Skeletal muscle tissue (tissue), 4 donors: ENCODE results near the gene CCDC92. TPM values are rescaled to one million over a fixed set of nuclear protein-coding genes. Genes with fewer than 3 reads are reported as not detected.

Source experiments
- H3K27ac ChIP-seq: one replicate; pipeline ENCODE4 v1.7.0; 2013; ENCODE audit warnings: mild to moderate bottlenecking, low read depth, low read length, inconsistent platforms
- H3K27me3 ChIP-seq, 3 donors: one replicate each; pipeline ENCODE4 v1.7.0; 2013; ENCODE audit warnings: low read length in 3 of 3; ENCODE audit not compliant: control insufficient read depth in 3 of 3, insufficient read depth in 3 of 3
- H3K36me3 ChIP-seq, 3 donors: one replicate each; pipeline ENCODE4 v1.7.0; 2013; ENCODE audit warnings: low read length in 3 of 3; ENCODE audit not compliant: control insufficient read depth in 3 of 3, insufficient read depth in 3 of 3
- H3K4me1 ChIP-seq, 3 donors: one replicate each; pipeline ENCODE4 v1.7.0; 2013; ENCODE audit warnings: low read length in 3 of 3, mild to moderate bottlenecking in 3 of 3; ENCODE audit not compliant: control insufficient read depth in 3 of 3, insufficient read depth in 3 of 3
- H3K4me3 ChIP-seq, 3 donors: one replicate each; pipeline ENCODE4 v1.7.0; 2013; ENCODE audit warnings: low read length in 3 of 3
- H3K9ac ChIP-seq, 3 donors: one replicate each; pipeline ENCODE4 v1.7.0; 2013; ENCODE audit warnings: low read length in 3 of 3, mild to moderate bottlenecking in 3 of 3, moderate library complexity in 2 of 3, low read depth in 1 of 3
- H3K9me3 ChIP-seq, 3 donors: one replicate each; pipeline ENCODE4 v1.7.0; 2013; ENCODE audit warnings: low read length in 3 of 3; ENCODE audit not compliant: control insufficient read depth in 3 of 3
- total RNA-seq: library from RNA; depleted of rRNA; stranded (reverse); fragments of >200 nt; gene quantifications from one replicate; pipeline ENCODE4 v1.2.3, GENCODE V29; 2014
- donor health status: Osteomylitis.

The CCDC92 gene
- total RNA-seq, 1 donor from 2014 or later: 2.6 TPM

DNA sequence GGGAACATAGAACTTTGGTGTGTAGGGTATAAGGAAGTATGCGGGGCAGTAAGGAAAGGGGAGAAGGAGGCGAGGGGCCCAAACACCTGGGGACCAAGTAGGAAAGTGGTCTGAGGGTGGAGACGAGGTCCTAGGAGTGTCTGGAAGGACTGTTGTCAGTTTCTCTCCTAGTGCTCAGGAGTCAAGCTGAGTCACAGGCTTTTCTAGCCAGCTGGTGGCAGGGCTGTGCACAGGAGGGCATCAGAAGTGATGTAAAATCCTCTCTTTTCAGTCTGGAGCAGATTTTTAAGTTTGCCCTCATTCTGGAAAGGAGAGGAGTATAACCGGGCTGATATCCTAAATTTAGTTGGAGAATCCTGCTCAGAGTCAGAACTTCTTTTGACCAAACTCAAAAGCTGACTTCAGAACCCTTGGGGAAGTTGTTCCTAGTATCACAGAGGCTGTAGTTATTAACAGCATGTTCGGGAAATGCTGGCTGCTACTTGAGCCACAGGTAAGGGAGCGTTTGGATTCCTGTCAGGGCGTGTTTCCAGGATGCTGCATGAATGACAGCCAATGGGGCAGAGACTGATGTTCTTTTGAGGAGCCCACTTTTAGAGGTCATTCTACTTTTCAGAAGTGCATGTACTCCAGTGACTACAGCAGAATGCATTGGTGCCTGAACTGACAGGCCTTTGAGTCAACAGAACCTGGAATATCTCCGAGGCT, 19.6 kb upstream of the CCDC92 start:
- Histone ChIP-seq H3K36me3 (peaks cover 5 to 22% (median 10%) of the 10 kb centered on the region in 3 donors), H3K4me1 (peaks cover 15 to 21% (median 16%) of the 10 kb centered on the region in 3 donors), H3K9me3 (no peaks in the 10 kb centered on the region), H3K9ac (no peak overlapping the region), H3K27ac (no peak overlapping the region), H3K4me3 (no peak overlapping the region), H3K27me3 (no peaks in the 10 kb centered on the region)

DNA sequence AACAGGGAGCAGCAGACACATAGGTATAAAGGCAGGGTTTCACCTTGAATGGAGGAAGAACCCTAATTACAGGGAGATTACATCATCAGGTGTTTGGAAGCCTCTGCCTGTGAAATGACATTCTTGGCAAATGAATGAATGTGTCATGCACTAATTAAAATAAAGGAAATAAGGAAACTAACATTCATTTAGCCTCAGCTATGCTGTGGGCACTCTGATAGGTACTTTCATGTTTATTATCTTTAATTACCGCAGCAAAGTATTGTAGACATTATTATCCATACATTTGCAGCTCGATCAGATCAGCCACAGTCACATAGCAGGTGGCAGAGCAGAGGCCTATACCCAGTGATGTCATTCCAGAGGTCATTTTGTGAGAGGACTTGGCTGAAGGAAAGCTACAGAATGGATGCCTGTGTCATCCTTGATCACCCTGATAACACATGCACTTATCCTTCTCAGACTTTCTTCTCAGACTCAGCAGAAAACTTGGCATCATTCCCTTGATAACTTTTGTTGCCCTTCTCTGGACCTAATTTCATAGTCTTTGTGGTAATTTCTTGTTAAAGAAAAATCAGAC, 18.8 kb upstream of the CCDC92 start:
- peaks cover 5 to 22% (median 10%) of the 10 kb centered on the region in 3 donors for H3K36me3 ChIP-seq
- no peak overlapping the region for H3K4me3 ChIP-seq
- no peak overlapping the region for H3K27ac ChIP-seq
- peaks cover 21 to 27% (median 23%) of the 10 kb centered on the region in 3 donors for H3K4me1 ChIP-seq
- H3K27me3 ChIP-seq: no peaks in the 10 kb centered on the region
- peak overlapping the region in 1 of 3 donors; percentile 8 for H3K9ac ChIP-seq
- no peaks in the 10 kb centered on the region for H3K9me3 ChIP-seq

DNA sequence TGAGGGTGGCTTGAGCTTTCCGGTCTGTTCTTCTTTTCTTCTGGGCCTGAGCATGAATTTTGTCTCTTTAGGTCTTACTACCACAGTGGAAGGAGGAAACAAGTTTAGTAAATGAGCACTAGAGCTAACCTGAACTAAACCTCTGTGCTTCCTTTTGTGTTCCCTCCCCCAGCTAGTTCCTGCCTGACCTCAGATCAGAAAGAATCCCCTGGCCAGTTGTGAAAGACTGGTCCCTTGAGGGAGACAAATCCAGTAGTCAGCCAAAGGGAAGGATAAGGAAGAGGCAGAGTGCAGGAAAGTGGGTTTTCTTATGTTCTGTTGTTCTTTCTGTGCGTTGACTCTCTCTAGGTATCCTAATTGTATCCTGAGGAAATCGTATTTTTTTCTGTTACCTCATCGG, 17.9 kb upstream of the CCDC92 start:
- Histone ChIP-seq H3K27ac (no peak overlapping the region), H3K4me3 (no peak overlapping the region), H3K36me3 (peaks cover 5 to 22% (median 10%) of the 10 kb centered on the region in 3 donors), H3K4me1 (peaks cover 27 to 32% (median 27%) of the 10 kb centered on the region in 3 donors), H3K27me3 (no peaks in the 10 kb centered on the region), H3K9me3 (no peaks in the 10 kb centered on the region), H3K9ac (no peak overlapping the region)

DNA sequence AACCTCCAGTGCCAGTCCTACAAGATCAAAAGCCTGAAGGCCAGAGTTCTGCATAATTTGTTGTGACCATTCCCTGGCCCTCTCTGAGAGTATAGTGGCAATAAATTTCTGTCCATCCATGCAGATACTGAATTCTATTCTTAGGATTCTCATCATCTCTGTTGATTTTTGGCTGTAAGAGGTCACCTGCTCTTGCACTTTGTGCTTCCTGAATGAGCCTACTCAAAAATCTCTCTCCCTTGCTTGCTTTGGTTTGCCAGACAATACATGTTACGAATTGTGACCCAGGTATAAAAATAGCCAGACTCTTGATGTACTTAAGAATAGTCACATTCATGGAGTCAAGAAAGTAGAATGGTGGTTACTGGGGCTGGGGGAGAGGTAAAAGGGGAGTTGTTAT, 17.1 kb upstream of the CCDC92 start:
- Histone ChIP-seq H3K9me3 (no peaks in the 10 kb centered on the region), H3K36me3 (peaks cover 5 to 22% (median 10%) of the 10 kb centered on the region in 3 donors), H3K27ac (no peak overlapping the region), H3K4me1 (peaks cover 25 to 30% (median 27%) of the 10 kb centered on the region in 3 donors), H3K27me3 (no peaks in the 10 kb centered on the region), H3K9ac (no peak overlapping the region), H3K4me3 (no peak overlapping the region)

DNA sequence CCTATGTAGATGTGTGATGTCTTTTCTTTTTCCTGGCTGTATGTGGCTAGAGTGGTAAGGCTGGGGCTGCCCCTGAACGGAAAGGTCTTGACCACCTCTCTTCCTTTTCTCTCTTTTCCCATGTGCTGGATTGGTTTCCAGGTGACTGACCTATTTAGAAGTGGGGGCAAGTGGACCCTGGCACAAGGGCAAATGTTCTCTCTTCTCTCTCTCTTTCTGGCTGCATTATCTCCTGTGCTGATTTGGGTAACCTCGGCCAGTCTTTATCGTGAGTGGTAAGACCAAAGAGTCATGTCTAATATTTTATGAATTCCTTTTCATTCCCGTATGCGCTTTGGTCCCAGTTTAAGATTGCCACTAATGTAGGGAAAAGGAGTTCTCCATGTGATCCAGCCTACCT, 16.5 kb upstream of the CCDC92 start:
- peaks cover 26 to 34% (median 27%) of the 10 kb centered on the region in 3 donors for H3K4me1 ChIP-seq

DNA sequence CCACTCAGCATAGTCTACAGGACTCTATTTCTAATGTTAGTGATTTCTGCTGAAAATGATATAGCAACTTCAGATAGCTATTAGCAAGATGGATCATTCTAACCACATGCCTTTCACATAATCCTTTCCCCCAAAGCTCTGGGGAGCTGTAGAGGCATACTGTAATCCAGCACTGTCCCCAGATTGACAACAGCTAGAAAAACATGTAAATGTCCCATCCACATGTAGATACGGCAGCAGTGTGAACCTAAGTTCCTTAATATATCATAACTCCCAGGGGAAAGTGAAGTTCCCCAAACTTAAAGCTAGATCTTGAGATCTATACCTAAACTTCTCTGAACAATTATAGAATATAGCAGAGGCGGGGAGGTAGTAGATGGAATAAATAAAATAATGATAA, 14.4 kb upstream of the CCDC92 start:
- Histone ChIP-seq H3K27me3 (no peaks in the 10 kb centered on the region), H3K36me3 (peaks cover 5 to 13% (median 10%) of the 10 kb centered on the region in 3 donors), H3K9me3 (no peaks in the 10 kb centered on the region), H3K4me3 (no peak overlapping the region), H3K4me1 (peaks cover 27 to 36% (median 32%) of the 10 kb centered on the region in 3 donors), H3K27ac (peak overlapping the region; percentile 64), H3K9ac (no peak overlapping the region)

More for the DNA sequence above, 16.5 kb upstream of the CCDC92 start:
- no peak overlapping the region for H3K9ac ChIP-seq
- H3K27me3 ChIP-seq: no peaks in the 10 kb centered on the region
- H3K9me3 ChIP-seq: no peaks in the 10 kb centered on the region
- no peak overlapping the region for H3K27ac ChIP-seq
- H3K36me3 ChIP-seq: peaks cover 5 to 22% (median 10%) of the 10 kb centered on the region in 3 donors
- no peak overlapping the region for H3K4me3 ChIP-seq

DNA sequence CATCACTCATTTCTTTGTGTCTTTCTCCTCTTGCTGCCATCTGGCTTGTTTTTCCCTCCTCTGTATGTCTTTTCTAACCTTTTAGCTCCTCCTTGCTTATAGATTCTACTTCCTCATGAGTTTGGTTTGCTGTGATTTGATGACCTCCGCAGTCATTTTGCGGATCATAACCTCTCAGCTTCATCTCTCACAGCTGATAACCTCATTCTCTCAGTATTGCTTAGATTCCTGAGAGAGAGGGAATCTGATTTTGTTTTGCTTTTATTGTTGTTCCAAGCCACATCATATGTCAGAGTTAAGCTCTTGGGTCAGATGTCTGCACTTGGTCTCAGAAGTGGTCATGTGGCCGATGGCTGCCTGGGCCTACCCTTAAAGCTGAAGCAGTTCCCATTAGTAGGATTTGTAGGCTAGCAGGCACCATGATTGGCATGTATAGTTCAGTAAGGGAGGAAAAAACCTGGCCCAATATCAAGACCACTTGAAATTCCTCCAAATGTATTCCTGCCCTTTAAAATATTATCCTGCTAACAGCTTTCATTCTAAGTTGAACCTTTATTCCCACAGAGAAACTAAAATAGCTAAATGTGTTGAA, 13.8 kb upstream of the CCDC92 start:
- peaks cover 27 to 36% (median 32%) of the 10 kb centered on the region in 3 donors for H3K4me1 ChIP-seq
- H3K36me3 ChIP-seq: peaks cover 5 to 12% (median 8%) of the 10 kb centered on the region in 3 donors
- H3K9ac ChIP-seq: peak overlapping the region in 2 of 3 donors; percentile 4 to 34
- no peaks in the 10 kb centered on the region for H3K27me3 ChIP-seq
- no peaks in the 10 kb centered on the region for H3K9me3 ChIP-seq
- no peak overlapping the region for H3K4me3 ChIP-seq
- H3K27ac ChIP-seq: peak overlapping the region; percentile 64

DNA sequence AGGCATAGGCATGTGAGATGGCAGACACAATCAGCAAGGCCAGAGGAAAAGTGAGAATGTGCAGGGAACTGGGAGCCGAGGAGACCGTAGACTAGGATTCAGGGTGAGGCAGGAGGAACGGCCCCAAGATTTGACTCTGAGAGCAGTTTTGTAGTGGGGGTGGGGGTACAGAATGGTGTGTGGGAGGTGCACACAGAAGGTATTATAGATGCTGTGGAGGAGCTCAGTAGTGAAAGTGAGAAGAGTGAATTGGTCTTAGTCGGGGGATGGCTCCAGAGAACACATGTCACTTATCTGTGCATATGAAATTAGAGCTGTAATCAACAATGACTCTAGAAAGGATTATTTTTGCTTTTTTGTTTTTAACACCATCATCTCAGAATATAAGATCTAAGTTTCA, 12.3 kb upstream of the CCDC92 start:
- no peaks in the 10 kb centered on the region for H3K27me3 ChIP-seq
- no peak overlapping the region for H3K27ac ChIP-seq
- H3K9me3 ChIP-seq: no peaks in the 10 kb centered on the region
- no peak overlapping the region for H3K9ac ChIP-seq
- H3K36me3 ChIP-seq: peaks cover 5 to 12% (median 7%) of the 10 kb centered on the region in 3 donors
- H3K4me1 ChIP-seq: peaks cover 18 to 31% (median 29%) of the 10 kb centered on the region in 3 donors
- H3K4me3 ChIP-seq: no peak overlapping the region

DNA sequence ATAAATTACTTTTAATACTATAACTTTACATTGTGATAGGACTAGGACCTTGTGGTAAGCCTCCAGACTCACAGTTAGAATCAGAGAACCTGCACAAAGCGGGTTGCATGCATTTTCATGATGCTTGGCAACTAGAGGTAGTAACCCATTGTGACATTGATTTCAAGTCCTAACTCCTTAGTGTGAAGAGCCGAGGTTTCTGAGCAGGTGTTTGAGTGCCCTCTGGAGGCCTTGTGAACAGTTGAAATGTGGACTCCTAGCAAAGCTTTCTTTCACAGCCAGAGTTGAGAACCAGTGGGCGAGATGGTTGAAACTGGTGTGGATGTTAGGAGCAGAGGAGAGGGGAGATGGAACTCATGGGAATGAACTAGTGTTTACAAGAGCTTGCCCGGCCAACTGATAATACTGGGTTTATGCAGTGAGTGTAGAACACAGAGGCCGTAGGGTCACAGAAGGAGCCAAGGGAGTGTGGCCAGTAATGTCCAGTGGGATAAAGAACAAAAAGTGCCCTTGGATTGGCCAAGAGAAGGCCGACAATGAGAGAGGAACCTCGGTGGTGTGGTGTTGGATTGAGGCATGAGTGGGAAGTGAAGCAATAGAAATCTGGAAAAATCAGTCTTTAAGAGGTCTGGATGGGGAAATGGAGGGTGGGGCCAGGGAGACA, 11.3 kb upstream of the CCDC92 start:
- Histone ChIP-seq H3K36me3 (peaks cover 3 to 7% (median 5%) of the 10 kb centered on the region in 3 donors), H3K4me1 (peaks cover 12 to 22% (median 22%) of the 10 kb centered on the region in 3 donors), H3K9me3 (no peaks in the 10 kb centered on the region), H3K27ac (no peak overlapping the region), H3K4me3 (no peak overlapping the region), H3K27me3 (no peaks in the 10 kb centered on the region), H3K9ac (no peak overlapping the region)
